Measurements from ENCODE around the gene VAPB. TPM values are rescaled to one million over a fixed set of nuclear protein-coding genes. Genes with fewer than 3 reads are reported as not detected.

VAPB gene
- total and polyA plus RNA-seq, 2 donors, result 28.7 to 31.0 TPM

DNA sequence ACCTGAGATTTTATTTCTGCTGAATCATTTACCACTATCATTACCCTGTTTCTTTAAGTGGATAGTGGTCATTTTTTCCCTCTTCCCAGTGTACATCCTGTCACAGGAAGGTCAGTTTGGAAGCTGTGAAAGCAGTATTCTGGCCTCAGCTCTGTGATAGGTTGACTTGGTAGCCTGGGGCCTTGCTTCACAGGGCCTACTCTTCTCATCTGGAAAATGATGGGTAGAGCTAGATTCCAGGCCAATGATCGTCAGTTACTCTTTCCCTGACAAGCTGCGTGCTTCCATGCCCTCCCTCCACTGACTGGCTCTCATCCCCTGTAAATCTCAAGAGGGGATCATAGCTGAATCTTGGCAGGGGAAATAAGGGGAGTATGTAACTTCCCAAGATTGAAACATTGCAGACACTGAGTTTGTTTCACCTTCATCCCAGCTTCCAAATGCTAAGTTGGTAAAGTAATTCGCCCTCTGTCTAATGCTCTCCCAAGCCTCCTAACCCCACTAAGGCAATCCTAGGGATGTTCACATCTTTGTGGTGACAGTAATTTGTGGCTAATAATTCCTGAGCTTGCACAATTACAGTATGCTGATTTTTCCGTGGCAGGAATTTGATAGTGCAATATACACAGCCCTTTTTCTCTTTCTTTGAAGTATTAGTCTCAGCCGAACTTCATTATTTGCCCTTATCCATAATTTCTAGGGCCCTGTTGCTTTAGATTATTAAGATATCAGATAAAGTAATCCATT lies 51.2 kb downstream of the VAPB start:
- WGBS, result 76% methylated on average over 5 of the region's 5 CpGs
- no peak for DNase-seq (ENCODE audit: extremely low spot score)
- H3K4me1 ChIP-seq (ENCODE audit: insufficient read depth), result no peaks in the 10 kb centered on the region
- no peak overlapping the region for H3K4me3 ChIP-seq (ENCODE audit: low read depth, low read length)
- peaks cover 2% of the 10 kb centered on the region for H3K36me3 ChIP-seq (ENCODE audit: insufficient read depth)
- no peak overlapping the region for H3K27ac ChIP-seq (ENCODE audit: low read depth)

DNA sequence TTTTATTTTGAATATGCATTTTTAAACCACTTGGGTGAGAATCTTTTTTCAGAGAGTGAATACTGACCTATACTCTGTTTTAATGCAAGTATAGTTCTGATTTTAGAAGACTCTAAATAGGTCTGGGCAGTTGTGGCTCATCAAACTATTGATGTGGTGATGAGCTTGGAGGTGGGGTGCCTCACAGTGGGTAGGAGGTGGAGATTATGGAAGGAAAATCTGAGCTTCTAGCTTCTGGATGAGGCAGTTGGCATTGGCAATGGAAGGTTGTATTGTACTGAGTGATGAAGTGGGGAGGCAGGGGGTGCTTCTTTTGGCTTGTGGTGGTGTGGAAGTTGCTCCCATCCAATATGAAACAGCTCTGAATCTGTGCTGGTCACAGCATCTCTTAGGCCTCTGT lies 52.7 kb downstream of the VAPB start:
- no peak for DNase-seq (ENCODE audit: extremely low spot score)
- peaks cover 2% of the 10 kb centered on the region for H3K36me3 ChIP-seq (ENCODE audit: insufficient read depth)
- H3K4me1 ChIP-seq (ENCODE audit: insufficient read depth), result no peaks in the 10 kb centered on the region
- H3K4me3 ChIP-seq (ENCODE audit: low read depth, low read length), result no peak overlapping the region
- H3K27ac ChIP-seq (ENCODE audit: low read depth), result no peak overlapping the region

- DNase-seq (ENCODE audit: extremely low spot score), result no peak
- H3K27ac ChIP-seq (ENCODE audit: low read depth), result no peak overlapping the region
- no peaks in the 10 kb centered on the region for H3K4me1 ChIP-seq (ENCODE audit: insufficient read depth)
- H3K4me3 ChIP-seq (ENCODE audit: low read depth, low read length), result no peak overlapping the region
- 94% methylated on average over 5 of the region's 5 CpGs for WGBS
- peaks cover 2% of the 10 kb centered on the region for H3K36me3 ChIP-seq (ENCODE audit: insufficient read depth)
These were observed 55.8 kb downstream of the VAPB start for GRCh38 chr20:58444746-58445255.

DNA sequence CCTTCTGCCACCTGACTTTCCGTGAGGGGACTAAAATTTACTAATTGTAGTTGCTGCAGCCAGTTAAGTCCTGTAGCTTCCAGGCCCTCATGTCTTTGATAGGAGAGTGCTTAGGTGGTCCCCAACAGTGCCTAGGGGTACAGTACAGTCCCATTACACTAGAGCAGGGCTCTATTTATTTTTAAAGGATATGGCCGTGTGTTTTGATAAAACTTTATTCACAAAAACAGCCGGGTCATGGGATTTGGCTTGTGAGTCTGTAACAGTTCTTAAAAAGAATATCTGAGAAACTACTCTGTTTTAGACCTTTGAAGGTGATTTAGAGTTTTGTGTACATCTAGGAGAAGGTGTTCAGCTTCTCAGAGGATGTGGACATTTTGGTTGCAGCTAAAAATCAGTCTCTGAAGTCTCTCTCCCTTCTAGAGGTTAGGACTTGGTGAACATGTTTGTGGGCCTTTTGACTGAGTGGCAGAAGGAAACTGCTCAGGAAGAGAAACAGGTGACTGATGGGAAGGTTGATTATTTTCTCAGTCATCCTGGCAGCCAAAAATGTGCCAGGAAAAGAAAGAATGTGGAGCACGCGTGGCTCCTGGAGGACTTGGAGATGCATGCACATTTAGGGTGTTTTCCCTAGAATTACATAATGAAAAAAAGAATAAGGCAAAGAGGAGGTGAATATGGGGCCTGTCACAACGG lies 57.4 kb downstream of the VAPB start:
- H3K4me3 ChIP-seq (ENCODE audit: low read depth, low read length), result no peak overlapping the region
- no peak for DNase-seq (ENCODE audit: extremely low spot score)
- no peaks in the 10 kb centered on the region for H3K4me1 ChIP-seq (ENCODE audit: insufficient read depth)
- H3K27ac ChIP-seq (ENCODE audit: low read depth), result no peak overlapping the region
- 88% methylated on average over 6 of the region's 6 CpGs for WGBS
- H3K36me3 ChIP-seq (ENCODE audit: insufficient read depth), result peaks cover 2% of the 10 kb centered on the region

GRCh38 chr20:58446960-58447265 lies 57.9 kb downstream of the VAPB start:
- WGBS, result 87% methylated on average over 7 of the region's 7 CpGs
- Histone ChIP-seq H3K36me3 (ENCODE audit: insufficient read depth) (peaks cover 2% of the 10 kb centered on the region), H3K4me3 (ENCODE audit: low read depth, low read length) (no peak overlapping the region), H3K4me1 (ENCODE audit: insufficient read depth) (no peaks in the 10 kb centered on the region), H3K27ac (ENCODE audit: low read depth) (no peak overlapping the region)
- DNase-seq (ENCODE audit: extremely low spot score), result no peak

- no peaks in the 10 kb centered on the region for H3K4me1 ChIP-seq (ENCODE audit: insufficient read depth)
- no peak overlapping the region for H3K27ac ChIP-seq (ENCODE audit: low read depth)
- no peak for DNase-seq (ENCODE audit: extremely low spot score)
- WGBS, result 74% methylated on average over 10 of the region's 10 CpGs
- H3K36me3 ChIP-seq (ENCODE audit: insufficient read depth), result peaks cover 2% of the 10 kb centered on the region
- H3K4me3 ChIP-seq (ENCODE audit: low read depth, low read length), result no peak overlapping the region
These were observed 58.7 kb downstream of the VAPB start for GRCh38 chr20:58447511-58448391.

DNA sequence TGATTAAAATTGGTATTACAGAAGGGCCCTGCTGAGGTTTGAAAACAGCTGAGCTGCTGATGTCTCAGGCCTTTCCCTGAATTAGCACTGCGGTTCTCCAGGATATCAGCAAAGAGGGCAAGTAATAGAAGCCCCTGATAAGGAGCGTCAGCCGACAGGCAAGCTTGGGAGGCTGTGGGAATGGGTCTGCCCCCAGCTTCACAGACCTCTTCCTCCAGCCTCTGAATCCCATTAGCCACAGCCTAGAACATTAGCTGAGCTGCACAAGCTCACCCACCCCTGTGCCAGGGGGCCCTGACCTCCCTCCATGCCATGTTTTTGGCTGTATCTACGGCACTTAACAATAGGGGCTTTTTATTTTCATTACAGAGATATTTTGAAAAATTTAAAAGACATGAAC lies 59.9 kb downstream of the VAPB start:
- Histone ChIP-seq H3K4me1 (ENCODE audit: insufficient read depth) (no peaks in the 10 kb centered on the region), H3K27ac (ENCODE audit: low read depth) (no peak overlapping the region), H3K36me3 (ENCODE audit: insufficient read depth) (peaks cover 2% of the 10 kb centered on the region), H3K4me3 (ENCODE audit: low read depth, low read length) (no peak overlapping the region)
- WGBS, result 84% methylated on average over 4 of the region's 4 CpGs
- no peak for DNase-seq (ENCODE audit: extremely low spot score)

DNA sequence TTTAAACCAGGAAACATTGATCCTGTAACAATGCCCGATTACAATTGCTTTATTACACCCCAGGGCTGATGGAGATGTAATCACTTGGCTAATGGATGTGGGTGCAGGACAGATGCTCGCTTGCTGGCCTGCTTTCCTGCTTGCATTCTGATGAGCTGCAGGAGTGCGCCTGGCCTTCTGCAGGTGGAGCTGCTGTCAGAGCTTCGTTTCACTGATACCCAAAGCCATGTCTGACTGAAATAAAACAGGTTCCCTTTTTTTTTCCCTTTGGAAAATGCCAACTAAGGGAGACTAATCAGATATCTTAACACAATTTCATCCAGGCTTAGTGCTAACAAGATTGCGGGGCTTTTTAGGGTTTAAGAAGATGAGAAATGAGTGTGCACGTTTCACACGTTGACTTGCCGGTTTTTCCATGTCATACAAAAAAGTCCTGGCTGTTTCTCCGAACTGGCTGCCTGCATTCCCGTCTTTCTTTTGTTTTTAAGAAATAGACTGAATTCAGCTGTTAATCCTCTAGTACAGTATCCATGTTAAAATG lies 60.7 kb downstream of the VAPB start:
- peak; percentile 25 for DNase-seq (ENCODE audit: extremely low spot score)
- H3K27ac ChIP-seq (ENCODE audit: low read depth), result no peak overlapping the region
- no peaks in the 10 kb centered on the region for H3K4me1 ChIP-seq (ENCODE audit: insufficient read depth)
- H3K4me3 ChIP-seq (ENCODE audit: low read depth, low read length), result no peak overlapping the region
- 49% methylated on average over 10 of the region's 10 CpGs for WGBS
- H3K36me3 ChIP-seq (ENCODE audit: insufficient read depth), result no peaks in the 10 kb centered on the region

DNA sequence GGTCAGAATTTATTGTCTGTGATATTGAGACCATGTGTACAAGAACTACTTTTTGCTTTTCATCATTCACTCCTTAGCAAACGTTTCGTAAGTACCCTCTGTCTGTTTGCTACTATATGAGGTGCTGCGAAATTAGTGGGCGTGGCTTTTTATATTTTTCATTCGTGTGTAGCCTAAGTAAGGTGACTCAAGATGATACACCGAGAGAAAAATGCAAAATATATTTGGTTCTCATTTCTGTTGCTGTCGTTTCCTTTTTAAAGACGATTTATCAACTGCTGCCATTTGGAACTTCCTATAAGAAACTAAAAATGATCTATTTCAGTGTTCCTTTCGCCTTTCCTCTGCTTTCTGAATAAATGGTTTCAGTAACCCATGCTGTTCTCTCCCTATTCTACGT lies 61.2 kb downstream of the VAPB start:
- WGBS, result 65% methylated on average over 10 of the region's 10 CpGs
- DNase-seq (ENCODE audit: extremely low spot score), result no peak
- H3K27ac ChIP-seq (ENCODE audit: low read depth), result no peak overlapping the region
- no peaks in the 10 kb centered on the region for H3K4me1 ChIP-seq (ENCODE audit: insufficient read depth)
- no peaks in the 10 kb centered on the region for H3K36me3 ChIP-seq (ENCODE audit: insufficient read depth)
- H3K4me3 ChIP-seq (ENCODE audit: low read depth, low read length), result no peak overlapping the region

GRCh38 chr20:58452667-58453255 lies 63.7 kb downstream of the VAPB start:
- 49% methylated on average over 4 of the region's 4 CpGs for WGBS
- Histone ChIP-seq H3K4me3 (ENCODE audit: low read depth, low read length) (no peak overlapping the region), H3K27ac (ENCODE audit: low read depth) (no peak overlapping the region), H3K4me1 (ENCODE audit: insufficient read depth) (no peaks in the 10 kb centered on the region), H3K36me3 (ENCODE audit: insufficient read depth) (no peaks in the 10 kb centered on the region)
- no peak for DNase-seq (ENCODE audit: extremely low spot score)

- Histone ChIP-seq H3K4me3 (ENCODE audit: low read depth, low read length) (no peak overlapping the region), H3K36me3 (ENCODE audit: insufficient read depth) (no peaks in the 10 kb centered on the region), H3K27ac (ENCODE audit: low read depth) (no peak overlapping the region), H3K4me1 (ENCODE audit: insufficient read depth) (no peaks in the 10 kb centered on the region)
- no peak for DNase-seq (ENCODE audit: extremely low spot score)
- 75% methylated on average over 5 of the region's 5 CpGs for WGBS
These were observed 64.4 kb downstream of the VAPB start for GRCh38 chr20:58453391-58453790.

- no peaks in the 10 kb centered on the region for H3K36me3 ChIP-seq (ENCODE audit: insufficient read depth)
- no peak for DNase-seq (ENCODE audit: extremely low spot score)
- H3K27ac ChIP-seq (ENCODE audit: low read depth), result no peak overlapping the region
- H3K4me3 ChIP-seq (ENCODE audit: low read depth, low read length), result no peak overlapping the region
- H3K4me1 ChIP-seq (ENCODE audit: insufficient read depth), result no peaks in the 10 kb centered on the region
These were observed 65.4 kb downstream of the VAPB start for GRCh38 chr20:58454460-58454859.

GRCh38 chr20:58457083-58457695 lies 68.2 kb downstream of the VAPB start:
- no peak overlapping the region for H3K27ac ChIP-seq (ENCODE audit: low read depth)
- WGBS, result 89% methylated on average over 14 of the region's 14 CpGs
- peak; percentile 31 for DNase-seq (ENCODE audit: extremely low spot score)
- no peaks in the 10 kb centered on the region for H3K36me3 ChIP-seq (ENCODE audit: insufficient read depth)
- no peaks in the 10 kb centered on the region for H3K4me1 ChIP-seq (ENCODE audit: insufficient read depth)
- no peak overlapping the region for H3K4me3 ChIP-seq (ENCODE audit: low read depth, low read length)

All from urinary bladder (tissue), 4 donors.